HG03378 (cell line): ENCODE results near the gene CTCF.

ENCODE experiments used
- ATAC-seq: cut with Tn5 transposase; IDR thresholded peaks from one replicate; pipeline ENCODE4 v1.9.1; 2021; ENCODE audit warnings: mild to moderate bottlenecking, moderate library complexity; ENCODE audit not compliant: unreplicated experiment

CTCF gene

DNA sequence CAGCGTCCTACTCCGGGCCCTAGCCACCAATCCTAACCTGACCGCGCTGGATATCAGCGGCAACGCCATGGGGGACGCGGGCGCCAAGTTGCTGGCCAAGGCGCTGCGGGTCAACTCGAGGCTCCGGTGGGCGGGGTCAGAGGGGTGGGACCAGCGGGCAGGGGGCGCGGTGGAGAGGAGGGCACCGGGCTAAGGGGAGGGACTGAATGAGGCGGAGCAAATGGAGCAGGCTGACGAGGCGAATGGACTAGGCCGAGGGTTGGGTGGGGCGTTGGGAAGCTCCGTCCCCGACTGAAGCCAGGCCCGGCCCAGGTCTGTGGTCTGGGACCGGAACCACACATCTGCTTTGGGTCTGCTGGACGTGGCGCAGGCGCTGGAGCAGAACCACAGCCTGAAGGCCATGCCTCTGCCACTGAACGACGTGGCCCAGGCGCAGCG is 87.2 kb downstream of the CTCF start:
- no peak for ATAC-seq

GRCh38 chr16:67650023-67650422 is 87.7 kb downstream of the CTCF start:
- ATAC-seq: no peak

GRCh38 chr16:67651039-67651438 is 88.7 kb downstream of the CTCF start:
- ATAC-seq: no peak

- no peak for ATAC-seq
These were observed 89.5 kb downstream of the CTCF start for GRCh38 chr16:67651847-67652246.

DNA sequence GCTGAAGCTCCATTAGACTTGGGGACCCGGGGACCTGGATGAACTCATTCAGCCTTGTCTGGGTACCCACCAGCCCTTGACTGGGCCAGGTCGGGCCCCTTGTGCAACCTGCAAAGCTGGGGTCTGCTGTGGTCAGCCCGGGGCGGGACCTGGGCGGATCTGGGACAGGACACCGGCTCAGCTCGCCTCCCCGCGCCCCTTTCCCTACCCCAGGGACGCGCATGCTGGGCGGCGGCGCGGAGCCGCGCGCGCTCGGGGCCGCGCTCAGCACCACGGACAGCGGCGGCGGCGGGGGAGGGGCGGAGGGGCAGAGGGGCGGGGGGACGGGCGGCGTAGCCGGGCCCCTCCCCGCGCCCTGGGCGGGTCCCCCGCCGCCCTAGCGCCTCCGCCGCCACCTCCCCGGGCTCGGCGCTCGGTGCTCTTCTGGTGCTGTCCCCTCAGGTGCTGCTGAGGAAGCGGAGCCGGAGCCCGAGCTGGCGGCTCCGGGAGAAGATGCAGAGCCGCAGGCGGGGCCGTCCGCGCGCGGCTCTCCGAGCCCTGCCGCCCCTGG is 90.3 kb downstream of the CTCF start:
- ATAC-seq: no peak

DNA sequence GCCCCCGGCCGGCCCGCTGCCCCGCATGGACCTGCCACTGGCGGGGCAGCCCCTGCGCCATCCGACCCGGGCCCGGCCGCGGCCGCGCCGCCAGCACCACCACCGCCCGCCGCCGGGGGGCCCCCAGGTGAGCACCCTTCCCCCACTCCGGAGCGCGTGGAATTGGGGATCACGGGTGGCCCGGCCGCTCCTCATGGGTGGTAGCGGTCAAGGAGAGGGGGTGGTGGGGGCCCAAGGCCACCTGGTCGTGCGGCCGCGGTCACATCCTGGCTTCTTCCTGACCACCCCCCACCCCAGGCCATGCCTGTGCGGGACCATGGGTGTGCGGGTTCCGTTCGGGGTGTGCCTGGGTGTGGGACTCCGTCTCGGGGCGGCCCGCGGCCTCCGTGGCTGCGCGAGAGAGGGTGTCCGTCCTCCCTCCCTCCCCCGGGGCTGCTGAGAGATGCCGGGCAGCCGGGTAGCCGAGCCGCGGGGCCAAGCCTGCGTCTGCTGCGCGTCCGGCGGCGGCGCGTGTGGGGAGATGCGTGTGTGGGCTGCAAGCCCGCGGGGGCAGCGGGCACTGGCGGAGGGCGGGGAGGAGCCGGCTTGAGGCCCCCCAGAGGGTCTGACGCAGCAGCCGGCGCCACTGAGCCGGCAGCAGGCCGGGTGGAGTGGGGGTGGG is 90.9 kb downstream of the CTCF start:
- ATAC-seq: no peak

DNA sequence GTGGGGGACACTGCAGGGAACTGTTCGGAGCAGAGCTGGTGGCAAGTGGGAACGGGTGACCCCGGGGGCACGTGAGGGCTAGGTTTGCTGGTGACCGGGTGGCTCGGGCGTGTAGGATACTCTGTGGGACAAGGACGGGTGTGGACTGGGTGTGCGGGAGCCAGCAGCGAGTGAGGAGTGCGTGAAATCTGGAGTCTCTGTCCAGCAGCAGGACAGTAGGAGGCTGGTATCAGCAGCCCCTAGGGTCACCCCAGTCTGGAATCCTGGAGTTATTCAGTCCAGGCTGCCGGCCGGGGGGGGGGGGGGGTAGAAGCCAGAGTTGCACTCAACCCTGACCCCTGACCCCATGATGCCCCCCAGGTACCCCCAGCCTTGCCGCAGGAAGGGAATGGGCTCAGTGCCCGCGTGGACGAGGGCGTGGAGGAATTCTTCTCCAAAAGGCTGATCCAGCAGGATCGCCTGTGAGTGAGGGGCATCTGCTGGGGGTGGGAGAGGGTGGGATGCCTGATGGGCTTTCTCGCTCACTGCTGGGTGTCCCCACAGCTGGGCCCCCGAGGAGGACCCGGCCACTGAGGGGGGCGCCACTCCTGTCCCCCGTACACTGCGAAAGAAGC is 91.6 kb downstream of the CTCF start:
- ATAC-seq: no peak

DNA sequence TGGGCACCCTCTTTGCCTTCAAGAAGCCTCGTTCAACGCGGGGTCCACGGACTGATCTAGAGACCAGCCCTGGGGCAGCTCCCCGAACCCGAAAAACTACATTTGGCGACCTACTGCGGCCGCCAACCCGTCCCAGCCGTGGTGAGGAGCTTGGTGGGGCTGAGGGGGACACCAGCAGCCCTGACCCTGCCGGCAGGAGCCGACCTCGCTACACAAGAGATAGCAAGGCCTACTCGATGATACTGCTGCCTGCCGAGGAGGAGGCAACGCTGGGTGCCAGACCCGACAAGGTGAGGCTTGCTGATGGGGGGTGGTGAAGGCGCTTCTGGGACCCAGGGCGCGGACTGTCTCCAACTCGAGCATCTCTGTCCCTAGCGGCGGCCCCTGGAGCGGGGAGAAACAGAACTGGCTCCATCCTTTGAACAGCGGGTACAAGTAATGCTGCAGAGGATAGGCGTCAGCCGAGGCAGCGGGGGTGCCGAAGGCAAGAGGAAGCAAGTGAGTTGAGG is 92.1 kb downstream of the CTCF start:
- ATAC-seq: no peak

- no peak for ATAC-seq
These were observed 93.0 kb downstream of the CTCF start for GRCh38 chr16:67655363-67655762.

DNA sequence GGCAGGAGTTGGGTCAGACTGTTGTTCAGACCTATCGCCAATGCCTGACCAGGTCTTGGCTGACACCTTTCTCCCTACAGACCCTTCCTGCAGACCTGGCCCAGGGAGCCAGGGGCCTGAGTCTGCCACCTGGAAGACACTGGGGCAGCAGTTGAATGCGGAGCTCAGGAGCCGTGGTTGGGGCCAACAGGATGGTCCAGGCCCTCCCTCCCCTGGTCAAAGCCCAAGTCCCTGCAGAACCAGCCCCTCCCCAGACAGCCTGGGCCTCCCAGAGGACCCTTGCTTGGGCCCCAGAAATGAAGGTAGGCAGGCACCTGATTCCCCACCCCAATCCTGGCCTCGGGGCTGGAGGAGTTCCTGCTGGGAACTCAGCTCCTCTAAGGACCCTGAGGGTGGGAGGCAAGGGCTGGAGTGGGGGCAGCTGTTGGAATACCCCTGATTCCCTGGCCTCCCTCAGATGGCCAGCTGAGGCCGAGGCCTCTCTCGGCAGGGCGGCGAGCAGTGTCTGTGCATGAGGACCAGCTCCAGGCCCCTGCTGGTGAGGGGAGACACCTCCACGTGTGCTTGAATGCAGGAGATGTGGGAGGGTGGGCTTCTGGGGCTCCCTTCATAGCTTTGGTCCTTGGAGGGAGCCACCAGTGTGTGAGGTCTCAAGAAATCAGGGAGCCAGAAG is 94.2 kb downstream of the CTCF start:
- no peak for ATAC-seq

DNA sequence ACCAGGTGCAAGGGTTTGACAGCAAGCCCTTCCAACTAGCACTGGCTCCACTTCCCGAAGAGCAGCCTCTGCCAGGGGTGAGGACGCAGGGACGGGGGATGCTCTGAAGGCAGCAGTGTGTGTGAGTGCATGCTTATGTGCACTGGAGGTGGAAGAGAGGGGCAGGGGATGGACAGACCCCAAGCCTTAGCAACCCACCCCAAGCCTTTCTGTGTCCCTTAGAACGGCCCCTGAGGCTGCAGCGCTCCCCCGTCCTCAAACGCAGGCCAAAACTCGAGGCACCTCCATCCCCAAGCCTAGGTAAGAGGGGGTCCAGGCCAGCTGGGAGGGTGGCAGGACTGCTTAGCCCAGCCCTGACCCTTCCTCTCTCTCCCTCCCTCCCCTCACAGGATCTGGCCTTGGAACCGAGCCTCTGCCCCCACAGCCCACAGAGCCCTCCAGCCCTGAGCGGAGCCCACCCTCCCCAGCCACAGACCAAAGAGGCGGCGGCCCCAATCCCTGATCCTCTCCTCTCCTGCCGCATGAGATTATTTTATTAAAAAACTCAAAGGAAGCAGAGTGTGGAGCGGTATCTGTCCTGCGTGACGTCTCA is 94.8 kb downstream of the CTCF start:
- ATAC-seq: no peak

GRCh38 chr16:67657751-67658518 is 95.6 kb downstream of the CTCF start:
- no peak for ATAC-seq

DNA sequence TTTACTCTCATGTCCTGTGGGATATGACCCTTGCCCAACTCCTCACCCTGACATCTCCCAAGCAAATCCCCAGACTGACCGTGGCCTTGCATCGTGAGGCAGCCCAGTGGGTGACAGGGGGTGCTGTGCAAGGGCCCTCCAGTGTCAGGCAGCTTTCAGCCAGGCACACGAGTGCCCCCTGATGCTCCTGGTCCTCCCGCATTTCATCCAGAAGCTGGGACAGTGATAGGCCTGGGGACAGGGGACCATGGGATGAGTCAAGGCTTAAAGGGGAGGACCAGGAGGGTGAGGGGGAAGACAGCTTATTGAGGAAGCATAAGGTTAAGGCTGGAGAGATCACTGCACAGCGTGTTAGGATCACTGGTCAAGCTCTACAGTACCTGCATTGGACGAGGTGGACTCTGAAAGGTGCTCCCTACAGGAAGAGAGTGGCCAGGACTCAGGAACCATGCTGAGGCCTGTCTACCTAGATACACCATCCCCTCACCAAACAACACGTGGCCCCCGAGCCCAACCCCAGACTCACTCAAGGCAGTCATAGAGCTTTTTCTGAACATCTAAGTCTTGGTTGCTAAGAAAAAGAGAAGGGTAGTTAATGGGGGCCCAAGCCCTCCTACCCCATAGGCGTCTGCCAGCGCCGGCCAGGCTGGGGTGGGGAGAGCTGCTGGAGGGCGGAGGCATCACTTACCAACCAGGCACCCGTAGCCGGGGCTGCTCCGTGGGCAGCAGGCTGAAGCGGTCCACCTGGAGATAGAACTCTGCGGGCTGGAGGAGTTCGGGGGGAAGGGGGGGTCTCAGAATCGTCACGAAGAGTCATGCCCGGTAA is 96.7 kb downstream of the CTCF start:
- ATAC-seq: no peak

DNA sequence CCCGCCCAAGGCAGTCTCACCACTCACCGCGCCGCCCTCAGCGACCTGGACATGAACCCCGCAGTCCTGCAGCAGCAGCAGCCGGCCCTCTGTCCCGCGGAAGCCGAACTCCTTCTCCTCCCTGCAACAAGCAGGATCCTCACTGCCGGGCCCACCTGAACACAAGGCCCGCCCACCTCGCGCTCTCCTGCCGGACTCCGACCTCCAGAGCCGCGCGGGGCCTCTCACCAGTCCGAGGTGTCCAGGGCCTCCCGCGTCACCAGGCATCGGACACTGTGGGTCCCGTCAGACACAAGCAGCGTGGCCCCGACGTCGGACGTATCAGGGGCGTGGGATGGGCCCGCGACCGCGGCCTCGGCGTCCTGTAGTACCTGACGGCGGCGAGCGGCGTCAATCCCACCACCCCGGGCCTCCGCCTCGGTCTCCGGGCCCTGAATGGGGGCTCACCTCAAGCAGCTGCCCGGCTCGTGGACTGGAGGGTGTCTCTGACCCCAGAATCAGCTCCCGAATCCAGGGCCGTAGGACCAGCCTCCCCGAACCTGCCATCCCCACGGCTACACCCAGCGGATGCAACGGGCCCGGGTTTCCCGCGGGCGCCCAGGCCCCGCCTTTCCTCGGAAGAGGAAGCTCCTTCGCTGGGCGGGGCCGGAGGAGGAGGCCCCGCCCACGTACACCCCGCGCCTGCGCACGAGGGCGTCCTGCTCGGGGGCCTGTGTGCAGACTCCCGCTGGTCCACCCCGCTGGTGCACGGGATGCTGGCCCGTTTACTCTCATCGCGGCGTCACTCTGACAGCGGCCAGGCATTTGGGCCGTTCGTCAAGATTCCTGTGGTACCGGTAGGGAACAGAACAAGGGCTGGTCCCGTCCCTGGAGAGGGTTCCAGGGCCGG is 97.6 kb downstream of the CTCF start, which contains the start of gene ACD:
Gene ACD (minus strand): TSS at position 586 of the 889 bp plus-strand sequence. CDS start 40 bp downstream, at position 546.
- peak; percentile 44 for ATAC-seq

DNA sequence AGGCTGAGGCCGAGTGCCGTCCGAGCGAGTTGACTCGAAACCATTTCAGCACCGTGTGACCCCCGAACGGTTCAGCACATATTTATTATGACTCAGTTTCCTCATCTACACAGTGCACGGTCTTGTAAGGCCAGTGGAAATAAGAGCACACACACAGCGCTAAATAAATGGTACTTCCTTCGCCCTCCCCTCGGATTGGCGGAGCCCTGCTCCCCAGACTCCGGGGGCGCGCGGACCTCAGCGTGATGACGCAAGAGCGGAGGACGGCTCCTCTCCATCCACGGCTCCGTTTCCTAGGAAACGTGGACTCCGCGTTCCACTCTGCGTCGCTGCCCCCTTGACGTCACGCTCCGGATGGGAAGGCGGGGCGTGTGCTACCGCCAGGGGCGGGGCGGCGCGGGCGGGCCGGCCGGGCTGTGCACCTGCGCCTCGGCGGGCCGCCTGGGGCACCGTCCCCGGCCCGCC is 98.3 kb downstream of the CTCF start, which contains the start of gene PARD6A:
Gene PARD6A (plus strand): TSS at position 397 of the 465 bp plus-strand sequence. CDS start 79 bp downstream, outside the sequence.
- ATAC-seq: peak; percentile 61

GRCh38 chr16:67661101-67661761 is 98.9 kb downstream of the CTCF start:
- ATAC-seq: no peak

GRCh38 chr16:67661886-67662652 is 99.7 kb downstream of the CTCF start:
- ATAC-seq: no peak
